DMS53 treated with DMSO at 0.1 percent for 48 hours (cell line): ENCODE measurements around the gene CEP19.
"Not testable (repeated sequence)": the region's sequence is repeated elsewhere in the genome, so short reads cannot be mapped to it uniquely, and the experiment has no call there.

Experiments
- DNase-seq: peaks from one replicate; lab custom pipeline; 2025; ENCODE audit not compliant: unreplicated experiment; lab: John Stamatoyannopoulos, UW

Gene CEP19, protein sequence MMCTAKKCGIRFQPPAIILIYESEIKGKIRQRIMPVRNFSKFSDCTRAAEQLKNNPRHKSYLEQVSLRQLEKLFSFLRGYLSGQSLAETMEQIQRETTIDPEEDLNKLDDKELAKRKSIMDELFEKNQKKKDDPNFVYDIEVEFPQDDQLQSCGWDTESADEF

DNA sequence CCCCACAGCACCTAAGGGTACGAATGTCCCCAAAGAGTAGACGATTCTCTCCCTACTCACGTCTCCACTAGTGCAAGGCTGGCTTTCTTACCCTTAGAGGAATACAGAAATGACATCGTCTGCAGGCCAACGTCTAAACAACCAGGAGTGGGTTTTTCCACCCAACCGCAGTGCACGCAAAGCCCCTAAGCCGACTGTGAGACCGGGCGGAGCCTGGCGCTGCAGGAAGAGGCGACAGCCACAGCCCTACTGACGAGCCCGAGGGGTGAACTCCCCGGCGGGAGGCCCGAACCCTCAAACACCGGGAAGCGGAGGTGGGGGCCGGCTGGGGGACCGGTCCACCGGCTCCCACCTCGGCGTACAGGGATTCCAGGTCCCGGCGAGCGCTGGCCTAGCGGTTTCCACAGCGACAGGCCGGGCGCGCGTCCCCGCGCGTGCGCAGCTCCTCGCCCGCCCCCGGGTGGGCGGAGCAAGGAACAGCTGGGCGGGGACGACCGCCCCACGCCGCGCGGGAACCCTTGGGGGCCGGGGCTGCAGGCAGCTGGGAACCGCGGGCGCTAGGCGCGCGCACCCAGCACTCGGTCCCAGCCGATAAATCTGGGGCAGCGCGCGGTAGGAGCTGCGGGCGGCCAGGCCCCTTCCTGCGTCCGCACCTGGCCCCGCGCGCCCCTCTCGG lies at the start of gene CEP19, which contains the start of gene PIGX:
Gene CEP19 (minus strand): TSS at position 413 of the 676 bp plus-strand sequence. CDS start 3,593 bp downstream, outside the sequence.
Gene PIGX (plus strand): TSS at position 540 of the 676 bp plus-strand sequence.
- DNase-seq = peak; percentile 62

DNA sequence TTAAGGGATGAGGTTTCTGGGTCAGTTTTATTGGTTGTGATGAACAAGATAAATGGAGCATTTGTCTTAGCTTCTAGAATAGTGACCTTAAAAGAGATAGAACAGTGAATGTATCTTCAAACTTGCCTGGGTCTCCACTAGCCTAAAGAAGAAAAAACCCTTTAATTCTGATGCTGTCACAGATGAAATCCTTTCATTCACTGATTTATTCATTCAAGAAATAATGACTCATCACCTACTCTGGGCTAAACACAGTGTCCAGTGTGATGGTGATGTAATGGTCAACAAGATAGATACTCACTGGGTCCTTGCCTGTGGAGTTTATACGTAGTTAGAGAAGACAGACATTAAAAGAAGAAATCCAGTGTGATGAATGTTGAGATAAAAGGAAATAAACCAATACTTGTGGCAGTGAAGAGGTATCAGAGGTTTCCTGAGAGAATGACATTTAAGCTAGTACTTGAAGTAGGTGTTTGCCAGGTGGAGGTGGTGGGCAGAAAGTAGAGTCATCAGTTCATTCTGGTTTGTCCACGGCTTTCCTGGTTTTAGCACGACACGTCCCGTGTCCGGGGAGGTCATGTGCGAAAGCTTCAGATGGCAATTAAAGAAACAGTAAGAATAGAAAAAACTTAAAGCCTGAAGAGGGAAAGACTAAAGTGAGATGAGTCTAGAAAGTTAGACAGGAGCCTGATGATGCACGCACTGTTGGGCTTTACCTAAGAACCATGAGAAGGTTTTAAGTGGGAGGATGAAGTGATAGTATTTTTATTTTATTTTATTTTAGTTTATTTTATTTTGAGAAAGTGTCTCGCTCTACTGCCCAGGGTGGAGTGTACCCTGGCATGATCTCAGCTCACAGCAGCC lies 46.1 kb upstream of the CEP19 start:
- no peak for DNase-seq

DNA sequence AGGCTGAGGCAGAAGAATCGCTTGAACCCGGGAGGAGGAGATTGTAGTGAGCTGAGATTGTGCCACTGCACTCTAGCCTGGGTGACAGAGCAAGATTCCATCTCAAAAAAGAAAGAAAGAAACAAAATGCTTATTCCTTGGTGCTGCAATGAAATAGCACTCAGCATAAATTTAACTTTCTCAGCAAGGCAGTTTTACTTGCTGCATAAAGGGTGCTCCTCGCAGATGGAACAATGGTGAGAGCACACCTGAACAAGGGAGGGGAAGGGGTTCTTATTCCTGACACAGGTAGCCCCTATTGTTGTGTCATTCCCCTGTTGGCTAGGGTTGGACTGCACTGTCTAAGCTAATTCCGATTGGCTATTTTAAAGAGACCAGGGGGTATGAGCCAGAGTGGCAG lies 44.7 kb upstream of the CEP19 start:
- DNase-seq = no peak

DNA sequence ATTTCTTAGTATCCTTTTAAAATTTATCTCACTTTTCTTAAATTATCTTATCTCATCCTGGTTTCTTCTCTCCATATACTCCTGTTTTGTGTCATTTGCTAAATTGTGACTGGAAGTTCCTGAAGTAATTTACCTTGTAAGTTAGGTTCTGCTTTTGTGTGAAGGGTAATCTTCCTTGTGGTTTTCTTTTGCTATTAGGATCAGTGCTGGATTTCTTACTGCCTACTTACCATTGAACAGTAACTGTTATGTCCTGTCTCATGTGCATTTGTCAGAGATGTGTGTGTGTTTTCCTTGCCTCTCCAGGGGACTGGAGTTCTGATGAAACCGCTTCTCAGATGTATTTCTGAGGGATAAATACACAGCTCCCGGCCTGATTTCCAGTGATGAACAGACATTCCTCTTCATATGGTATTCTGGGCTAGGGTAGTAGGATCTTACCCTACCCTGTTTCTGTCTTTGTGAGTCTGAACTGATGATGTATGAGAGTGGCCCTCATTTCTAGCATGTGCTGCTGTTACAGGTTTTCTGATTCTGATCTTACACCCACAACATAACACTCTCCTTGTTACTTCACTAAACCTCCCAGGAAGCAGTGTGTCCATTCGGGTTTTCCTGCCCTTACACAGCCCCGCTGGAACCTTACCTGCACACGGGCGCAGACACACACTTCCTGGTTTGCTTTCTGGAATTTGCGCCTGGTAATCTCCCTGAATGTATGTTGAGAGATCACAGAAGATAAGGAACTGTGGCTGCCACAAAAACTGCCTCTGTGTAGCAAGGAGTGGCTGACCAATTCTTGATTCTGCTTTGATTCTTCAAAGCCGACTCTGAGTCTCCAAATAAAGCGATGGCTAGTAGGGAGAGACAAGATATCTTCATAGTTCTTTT lies 42.3 kb upstream of the CEP19 start:
- no peak for DNase-seq

DNA sequence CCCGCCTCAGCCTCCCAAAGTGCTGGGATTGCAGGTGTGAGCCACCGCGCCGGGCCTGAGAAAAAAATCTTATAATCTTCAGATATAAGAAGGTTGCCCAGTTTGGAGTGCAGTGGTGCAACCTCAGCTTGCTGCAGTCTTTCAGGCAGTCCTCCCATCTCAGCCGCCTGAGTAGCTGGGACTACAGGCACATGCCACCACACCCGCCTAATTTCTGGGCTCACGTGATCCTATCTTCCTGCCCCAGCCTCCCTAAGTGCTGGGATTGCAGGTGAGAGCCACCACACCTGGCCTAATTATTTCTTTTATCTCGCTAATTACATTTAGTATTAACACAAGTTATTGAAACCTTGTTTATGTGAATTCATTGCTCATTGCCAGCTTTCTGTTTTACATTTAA lies 41.2 kb upstream of the CEP19 start:
- DNase-seq = no peak

DNA sequence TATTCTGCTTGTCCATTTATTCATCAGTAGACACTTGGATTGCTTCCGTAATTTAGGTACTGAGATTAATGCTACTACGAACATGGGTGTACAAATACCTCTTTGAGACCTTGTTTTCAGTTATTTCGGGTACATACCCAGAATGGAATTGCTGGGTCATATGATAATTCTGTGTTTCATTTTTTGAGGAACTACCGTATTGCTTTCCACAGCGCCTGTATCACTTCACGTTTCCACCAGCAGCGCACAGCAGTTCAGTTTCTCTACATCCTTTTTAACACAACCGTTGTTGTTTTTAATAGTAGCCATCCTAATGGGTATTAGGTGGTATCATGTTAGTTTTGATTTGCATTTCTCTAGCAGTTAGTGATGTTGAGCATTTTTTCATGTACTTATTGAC lies 37.1 kb upstream of the CEP19 start:
- DNase-seq = no peak

DNA sequence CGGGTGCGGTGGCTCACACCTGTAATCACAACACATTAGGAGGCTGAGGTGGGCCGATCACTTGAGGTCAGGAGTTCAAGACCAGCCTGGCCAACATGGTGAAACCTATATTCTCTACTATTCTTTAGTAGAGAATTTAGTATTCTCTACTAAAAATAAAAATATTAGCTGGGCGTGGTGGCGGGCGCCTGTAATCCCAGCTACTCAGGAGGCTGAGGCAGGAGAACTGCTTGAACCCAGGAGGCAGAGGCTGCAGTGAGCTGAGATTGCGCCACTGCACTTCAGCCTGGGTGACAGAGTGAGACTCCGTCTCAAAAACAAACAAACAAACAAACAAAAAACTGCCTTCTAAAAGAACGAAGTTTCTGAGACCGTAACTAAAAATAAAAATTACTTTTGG lies 31.5 kb upstream of the CEP19 start:
- DNase-seq = not testable (repeated sequence)

DNA sequence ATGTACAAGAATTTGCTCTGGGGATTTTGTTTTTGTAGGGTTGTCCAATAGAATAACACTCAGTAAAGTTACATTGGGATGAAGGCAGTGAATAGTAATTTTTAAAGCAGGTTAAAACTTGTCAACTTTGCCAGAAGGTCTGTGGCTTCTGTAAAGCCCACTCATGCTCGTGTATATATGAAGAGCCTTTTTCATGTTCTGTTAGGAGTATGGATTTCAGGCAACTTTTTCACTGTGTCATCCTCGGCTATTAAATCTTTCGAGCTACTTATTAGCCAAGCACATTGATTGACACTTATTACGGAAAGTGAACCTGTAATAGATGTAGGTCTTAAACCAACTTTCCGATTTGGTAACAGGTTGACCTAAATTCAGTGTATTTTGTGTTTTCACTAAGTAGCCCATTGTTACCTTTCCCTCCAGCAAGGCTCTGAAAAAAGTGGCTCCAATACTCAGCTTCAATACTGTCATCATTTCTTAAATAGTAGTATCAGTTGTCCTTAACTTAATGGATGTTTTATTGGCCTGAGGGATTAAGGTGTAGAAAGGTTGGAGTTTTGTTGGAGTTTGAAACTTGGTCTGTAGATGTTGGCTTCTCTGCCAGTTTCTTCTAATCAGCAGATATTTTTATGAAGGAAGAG lies 29.3 kb upstream of the CEP19 start:
- DNase-seq = no peak

DNA sequence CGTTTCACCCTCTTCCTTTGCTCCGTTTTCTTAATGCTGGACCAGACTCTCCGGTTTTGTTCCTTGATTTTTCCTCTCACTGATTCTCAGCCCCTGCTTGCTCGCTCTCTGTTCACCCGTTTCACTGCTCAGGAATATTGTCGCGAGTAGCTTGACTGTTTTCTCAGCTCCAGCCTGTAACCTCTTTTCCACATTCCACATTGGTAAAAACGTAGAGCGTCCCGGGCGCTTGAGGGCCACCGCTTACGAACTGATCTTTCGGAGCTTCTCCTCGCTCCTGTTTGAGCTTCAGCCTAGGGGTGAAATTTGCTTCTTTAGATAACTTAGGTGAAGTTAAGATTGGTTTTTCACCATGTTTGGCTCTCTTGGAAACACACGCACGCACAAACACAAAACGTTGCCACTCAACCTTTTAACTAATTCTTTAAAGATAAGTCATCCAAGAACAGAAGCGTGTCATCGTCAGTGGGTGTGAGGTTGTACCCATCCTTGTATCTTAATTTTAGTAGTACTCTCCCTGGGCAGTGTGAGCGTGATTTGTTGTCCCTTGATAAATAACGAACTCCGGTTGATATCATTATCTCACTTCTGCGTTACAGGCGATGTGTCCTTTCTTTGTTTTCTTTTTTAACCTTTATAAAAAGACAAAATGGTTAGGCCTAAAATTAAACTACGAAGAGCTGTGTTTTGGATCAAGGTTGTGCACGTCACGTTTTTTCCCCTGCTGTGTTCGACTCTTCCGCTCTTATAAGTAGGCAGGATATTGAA lies 28.6 kb upstream of the CEP19 start:
- DNase-seq = peak; percentile 10

DNA sequence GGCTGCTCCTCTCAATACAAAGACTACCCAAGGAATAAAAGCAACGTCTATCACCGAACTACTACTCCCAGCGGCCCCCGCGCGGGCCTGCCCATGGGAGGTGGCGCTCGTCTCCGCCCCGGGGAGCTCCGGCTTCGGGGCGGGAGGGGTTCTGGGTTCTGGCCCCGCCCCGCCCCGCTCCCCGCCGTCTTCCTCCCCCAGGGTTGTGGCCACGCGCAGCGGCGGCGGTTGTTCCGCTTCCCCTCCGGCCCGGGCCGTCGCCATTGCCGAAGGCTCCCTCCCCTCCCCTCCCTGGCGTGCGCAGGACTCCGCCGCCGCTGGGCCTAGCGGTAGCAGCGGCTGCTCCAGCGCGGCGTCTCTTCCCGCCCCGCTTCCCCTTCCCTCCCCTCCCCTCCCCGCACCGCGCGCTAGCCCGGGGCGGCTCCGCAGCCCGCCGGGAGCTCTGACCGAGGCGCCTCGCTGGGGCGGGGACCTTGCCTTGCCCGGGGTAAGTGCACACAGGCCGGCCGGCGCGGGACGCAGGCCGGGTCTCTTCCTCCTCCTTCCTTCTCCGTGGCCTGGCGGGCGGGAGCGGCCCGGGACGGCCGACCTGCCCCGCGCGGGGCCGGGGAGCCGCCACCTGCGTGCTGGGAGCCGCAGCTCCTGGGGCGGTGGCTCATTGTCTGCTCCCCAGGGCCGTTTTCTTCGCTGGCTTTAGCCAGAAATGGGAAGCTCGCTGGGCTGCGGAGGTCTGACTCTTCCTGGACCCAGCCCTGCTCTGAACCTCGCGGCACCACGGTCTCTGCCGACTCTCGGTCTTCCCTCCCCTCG lies 27.8 kb upstream of the CEP19 start, which contains the start of gene PAK2:
Gene PAK2 (plus strand): TSS at position 187 of the 810 bp plus-strand sequence. CDS start 42,790 bp downstream, outside the sequence.
- DNase-seq = peak; percentile 70

DNA sequence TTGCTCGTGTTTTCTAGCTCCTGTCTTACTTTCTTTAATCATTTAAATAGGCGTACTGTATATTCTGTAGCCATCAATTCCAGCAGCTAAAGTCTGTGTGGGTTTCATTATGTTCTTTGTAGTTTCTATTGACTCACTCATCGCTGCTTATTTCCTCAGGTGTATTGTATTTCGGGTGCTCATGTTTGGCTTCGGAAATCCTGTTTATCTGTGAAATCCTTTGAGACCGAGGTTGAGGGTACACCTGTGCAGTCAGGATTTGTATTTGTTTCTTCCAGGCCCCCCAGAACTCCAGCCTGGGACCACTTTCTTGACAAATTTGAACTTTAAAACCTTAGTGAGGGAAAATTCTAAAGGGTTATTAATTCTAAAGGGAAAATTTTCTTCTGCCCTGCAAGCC lies 25.6 kb upstream of the CEP19 start:
- DNase-seq = no peak

DNA sequence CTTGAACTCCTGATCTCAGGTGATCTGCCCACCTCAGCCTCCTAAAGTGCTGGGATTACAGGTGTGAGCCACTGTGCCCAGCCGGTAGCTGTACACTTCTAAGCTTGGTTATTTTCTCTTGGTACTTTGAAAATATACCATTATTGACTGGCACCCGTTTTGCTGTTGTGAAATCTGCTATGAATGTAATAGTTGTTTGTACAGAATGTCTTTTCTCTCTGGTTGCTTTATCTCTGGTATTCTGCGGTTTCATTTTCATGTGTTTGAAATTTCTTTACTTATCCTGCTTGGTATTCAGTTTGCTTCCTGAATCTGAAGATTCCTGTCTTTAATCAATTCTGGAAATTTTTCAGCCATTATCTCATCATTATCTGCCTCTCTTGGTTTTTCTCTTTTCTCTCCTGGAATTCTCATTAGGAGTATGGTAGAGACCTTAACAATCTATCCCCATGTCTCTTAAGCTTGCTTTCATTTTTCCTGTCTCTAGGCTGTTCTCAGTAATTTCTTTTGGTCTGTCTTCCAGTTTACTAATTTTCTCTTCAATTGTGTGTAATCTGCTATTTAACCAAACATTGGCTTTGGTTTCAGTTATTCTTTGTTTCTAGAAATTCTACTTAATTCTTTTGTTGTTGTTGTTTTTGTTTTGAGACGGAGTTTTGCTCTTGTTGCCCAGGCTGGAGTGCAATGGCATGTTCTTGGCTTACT lies 24.8 kb upstream of the CEP19 start:
- DNase-seq = no peak

DNA sequence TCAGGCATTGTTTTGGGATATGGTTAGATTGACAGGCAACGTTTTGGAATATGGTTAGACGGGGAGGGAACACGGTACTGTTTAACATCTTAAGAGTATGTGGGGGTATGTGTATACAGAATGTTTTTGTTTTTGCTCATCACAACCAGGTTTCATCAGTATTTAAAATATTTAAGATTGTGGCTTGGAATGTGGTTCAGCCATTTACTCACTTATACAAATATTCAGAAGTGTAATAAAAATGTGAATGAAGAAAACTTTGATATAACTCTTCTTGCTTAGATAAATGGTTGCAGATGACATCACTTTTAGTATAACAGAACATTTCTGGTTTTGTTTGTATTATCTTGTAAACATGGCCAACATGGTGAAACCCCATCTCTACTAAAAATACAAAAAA lies 23.7 kb upstream of the CEP19 start:
- no peak for DNase-seq

DNA sequence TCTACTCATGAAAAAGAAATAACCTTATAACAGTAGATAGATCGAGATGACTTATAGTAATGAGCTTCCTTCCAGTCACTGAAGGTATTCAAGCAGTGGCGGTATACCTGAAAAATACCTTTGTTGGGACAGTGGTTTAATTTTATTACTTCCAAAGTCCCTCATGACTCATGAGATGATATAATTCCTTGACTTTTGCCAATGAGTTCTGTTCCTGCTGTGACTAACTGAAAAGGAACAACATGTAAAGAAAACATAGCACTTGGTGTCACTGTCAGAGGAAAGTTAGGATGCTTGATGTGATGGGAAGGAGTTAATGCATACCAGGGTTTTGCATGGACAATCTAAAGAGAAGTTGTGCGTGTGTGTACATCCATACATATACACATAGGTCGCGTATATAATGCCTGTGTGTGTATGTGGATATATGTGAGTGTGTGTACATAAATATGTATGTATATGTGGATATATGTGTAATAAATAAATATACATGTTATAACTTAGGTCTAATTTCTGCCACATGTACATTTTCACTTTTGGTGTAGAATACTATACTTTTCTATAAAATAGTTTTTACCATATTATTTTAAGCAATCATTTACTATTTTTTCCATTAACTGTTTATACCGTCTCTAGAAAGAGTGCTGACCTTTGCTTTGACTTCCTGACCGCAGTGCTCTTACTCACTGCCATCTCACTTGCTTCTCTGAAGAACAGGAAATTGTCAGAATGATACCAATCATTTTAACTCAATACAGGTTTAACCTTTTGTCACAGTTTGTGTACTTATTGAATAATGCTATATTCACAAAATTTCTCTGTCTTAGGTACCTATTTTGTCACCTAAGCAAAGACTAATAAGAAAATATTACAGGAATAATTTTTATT lies 15.0 kb upstream of the CEP19 start:
- no peak for DNase-seq

DNA sequence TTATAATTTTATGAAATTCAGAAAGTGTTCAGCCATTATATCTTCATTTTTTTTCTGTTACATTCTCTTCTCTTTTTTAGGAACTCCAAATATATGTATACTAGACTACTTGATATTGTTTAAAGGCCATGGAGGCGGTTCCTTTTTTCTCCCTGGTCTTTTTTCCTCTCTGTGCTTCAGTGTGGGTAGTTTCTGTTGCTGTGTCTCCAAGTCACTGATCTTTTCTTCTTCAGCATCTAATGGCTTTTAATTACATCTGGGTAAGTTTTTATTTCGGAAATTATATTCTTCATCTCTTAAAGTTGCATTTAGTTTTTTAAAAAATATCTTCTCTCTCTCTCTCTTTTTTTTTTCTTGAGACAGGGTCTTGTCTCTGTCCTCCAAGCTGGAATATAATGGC lies 9.0 kb upstream of the CEP19 start:
- DNase-seq = no peak

DNA sequence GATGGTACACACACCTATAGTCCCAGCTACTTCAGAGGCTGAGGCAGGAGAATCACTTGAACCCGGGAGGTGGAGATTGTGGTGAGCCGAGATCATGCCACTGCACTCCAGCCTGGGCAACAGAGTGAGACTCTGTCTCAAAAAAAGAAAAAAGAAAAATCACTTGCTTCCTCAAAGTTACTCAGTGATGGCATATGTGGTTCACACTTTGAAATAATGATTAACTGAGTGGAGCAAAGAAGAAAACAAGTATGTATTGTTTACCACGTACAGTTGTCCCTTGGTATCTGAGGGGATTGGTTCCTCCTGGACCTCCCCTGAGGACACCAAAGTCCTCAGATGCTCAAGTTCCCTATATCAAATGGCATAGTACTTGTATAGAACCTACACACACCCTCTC lies 5.1 kb upstream of the CEP19 start:
- not testable (repeated sequence) for DNase-seq
